Aorta (tissue), 5 donors: Measurements from ENCODE around the gene NBPF4. TPM values are rescaled to one million over a fixed set of nuclear protein-coding genes. Genes with fewer than 3 reads are reported as not detected.

ENCODE experiments used
- ATAC-seq: fragments of 200-7000 bp; cut with Tn5 transposase; one replicate; pipeline ENCODE4 v1.9.1; 2022; ENCODE audit warnings: moderate library complexity; ENCODE audit not compliant: low FRiP score
- DNase-seq, 2 donors: peaks; one replicate each; pipeline ENCODE4 v3.0.0-alpha.2; 2020
- H3K27ac ChIP-seq, 2 donors: one replicate each; pipeline ENCODE4 v1.5.1; 2013; ENCODE audit warnings: low read length in 2 of 2, mild to moderate bottlenecking in 2 of 2, moderate library complexity in 2 of 2, control low read depth in 1 of 2, inconsistent platforms in 1 of 2, low read depth in 1 of 2
- H3K27me3 ChIP-seq, 2 donors: one replicate each; pipeline ENCODE4 v1.6.1; 2013; ENCODE audit warnings: control low read depth in 1 of 2, low read length in 1 of 2, mild to moderate bottlenecking in 1 of 2, moderate library complexity in 1 of 2; ENCODE audit not compliant: insufficient read depth in 2 of 2, control insufficient read depth in 1 of 2
- H3K36me3 ChIP-seq, 2 donors: one replicate each; pipeline ENCODE4 v1.6.1; 2013; ENCODE audit warnings: control low read depth in 1 of 2, low read length in 1 of 2, mild to moderate bottlenecking in 1 of 2; ENCODE audit not compliant: insufficient read depth in 2 of 2, control insufficient read depth in 1 of 2
- H3K4me1 ChIP-seq, 2 donors: one replicate each; pipeline ENCODE4 v1.6.1; 2013; ENCODE audit warnings: low read length in 2 of 2, control low read depth in 1 of 2, mild to moderate bottlenecking in 1 of 2, moderate library complexity in 1 of 2; ENCODE audit not compliant: insufficient read depth in 2 of 2, control insufficient read depth in 1 of 2
- H3K4me3 ChIP-seq, 2 donors: one replicate each; pipeline ENCODE4 v1.5.1; 2013; ENCODE audit warnings: low read length in 2 of 2, control low read depth in 1 of 2, mild to moderate bottlenecking in 1 of 2
- H3K9me3 ChIP-seq: one replicate; pipeline ENCODE4 v1.6.1; 2013; ENCODE audit warnings: mild to moderate bottlenecking, low read length; ENCODE audit not compliant: control insufficient read depth
- WGBS, 2 donors: extraction: QIAGEN DNeasy Blood & Tissue Kit; methylation state at CpG; one replicate each; pipeline ENCODE4 v1.1.7; 2013; 5-methylcytosine and 5-hydroxymethylcytosine counted together
- intact Hi-C, 2 donors: fragments of 100-400 bp; cut with DNase I; formaldehyde crosslinking; loops; one replicate each; pipeline versions ENCODE4 v1.14.2 to v1.15.0; 2022
- polyA plus RNA-seq, 2 donors: library from polyadenylated mRNA; stranded (reverse); fragments of 200-250 nt; gene quantifications; one replicate each; pipeline ENCODE4 v1.2.3, GENCODE V29; 2013
- total RNA-seq, 2 donors: library from RNA; stranded (reverse); fragmentation: NEBNext Ultra II Directional; extraction: Animal tissue kit (Norgen Biotek cat#: 25700); gene quantifications; one replicate each; pipeline ENCODE4 v1.2.1, GENCODE V29; 2021
- donor health status: healthy with polysubstance abuse.
- donor health status: Bipolar disorder and iron deficiency.
- donor health status: DM: no; HTN: no; CAD: no.
- donor health status: DM: no; HTN: no; CAD: no.
- donor health status: DM: yes; HTN: yes; CAD: no.

The NBPF4 gene
- total and polyA plus RNA-seq, 4 donors: 0.19 TPM; not detected in 3

DNA sequence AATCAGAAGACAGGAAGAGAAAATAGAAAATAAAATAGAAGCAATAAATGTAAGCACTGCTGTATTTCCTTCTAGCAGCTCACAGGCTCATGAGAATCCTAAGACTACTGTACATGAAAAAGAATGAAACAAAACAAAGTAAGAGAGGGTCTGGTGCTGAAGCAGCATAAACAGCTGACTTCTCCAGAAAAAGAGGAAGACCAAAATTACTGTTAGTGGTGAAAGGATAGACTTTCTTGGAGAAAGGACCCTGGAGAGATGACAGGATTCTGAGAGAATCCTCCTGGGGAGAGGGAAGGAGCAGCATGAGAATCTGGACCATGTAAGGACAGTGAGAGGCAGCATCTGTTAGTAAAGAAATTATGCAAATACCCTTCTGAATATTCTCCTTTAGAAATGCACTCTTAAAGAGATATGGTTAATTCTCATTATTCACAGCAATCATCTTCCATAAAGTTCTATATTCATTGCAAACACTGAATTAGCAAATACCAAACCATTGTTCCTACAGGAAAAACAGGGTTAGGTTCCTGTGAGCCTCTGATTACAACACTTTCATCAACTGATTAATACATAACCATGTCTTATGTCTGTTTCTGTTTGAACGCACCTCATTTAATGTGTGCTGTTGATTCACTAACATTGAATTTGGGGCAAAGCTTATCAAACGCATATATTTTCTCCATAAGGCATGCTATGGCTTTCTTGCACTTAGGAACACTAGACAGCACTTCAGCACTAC is 60.7 kb downstream of the NBPF4 start:
- Histone ChIP-seq H3K9me3 (no peaks in the 10 kb centered on the region), H3K36me3 (peaks cover 0 to 5% of the 10 kb centered on the region in 2 donors), H3K4me3 (no peak overlapping the region), H3K27me3 (no peaks in the 10 kb centered on the region), H3K27ac (no peak overlapping the region), H3K4me1 (no peaks in the 10 kb centered on the region)
- no peak for DNase-seq
- 48 to 52% methylated on average over 2 of the region's 2 CpGs for WGBS, 2 donors
- intact Hi-C loops: no loop called here
- ATAC-seq: no peak

DNA sequence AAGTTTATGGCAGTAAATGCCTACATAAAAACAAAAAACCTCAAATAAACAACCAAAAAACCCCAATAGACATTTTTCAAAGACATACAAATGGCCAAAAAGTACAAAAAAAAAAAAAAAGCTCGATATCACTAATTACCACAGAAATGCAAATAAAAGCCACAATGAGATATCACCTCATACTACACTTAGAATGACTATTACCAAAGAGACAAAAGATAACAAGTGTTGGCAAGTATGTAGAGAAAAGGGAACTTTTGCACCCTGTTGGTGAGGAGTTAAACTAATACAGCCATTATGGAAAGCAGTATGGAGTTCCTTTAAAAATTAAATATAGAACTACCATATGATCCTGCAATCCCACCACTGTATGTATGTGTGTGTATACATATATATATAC is 64.9 kb downstream of the NBPF4 start:
- H3K9me3 ChIP-seq: no peaks in the 10 kb centered on the region
- no peak for ATAC-seq
- WGBS, 2 donors: 97 to 100% methylated on average over 1 of the region's 1 CpG
- H3K4me1 ChIP-seq: no peaks in the 10 kb centered on the region
- H3K4me3 ChIP-seq: no peak overlapping the region
- no peaks in the 10 kb centered on the region for H3K27me3 ChIP-seq
- intact Hi-C loops: no loop called here
- DNase-seq: no peak
- no peak overlapping the region for H3K27ac ChIP-seq
- peaks cover under 1 to 5% of the 10 kb centered on the region in 2 donors for H3K36me3 ChIP-seq

Other genes with a start within 250 kb of the NBPF4 start
- 10 to 100 TPM; 26.5 to 28.1 TPM for gene SLC25A24, start 43.7 kb downstream of the NBPF4 start, total RNA-seq
- gene SLC25A24, start 43.7 kb downstream of the NBPF4 start, polyA plus RNA-seq: 10 to 100 TPM; 15.0 to 19.3 TPM
- not detected for gene NBPF6, start 206.3 kb upstream of the NBPF4 start, total RNA-seq
- not detected for gene NBPF6, start 206.3 kb upstream of the NBPF4 start, polyA plus RNA-seq